ENCODE data around the gene P2RY6.

GRCh38 chr11:73281201-73281741, 9.1 kb downstream of the P2RY6 start:
- TF ChIP-seq CTCF (IDR thresholded peaks at IDR 0.05) (no peak), POLR2AphosphoS5 (IDR thresholded peaks at IDR 0.05) (no peak), EP300 (IDR thresholded peaks at IDR 0.05) (no peak)
